Fibroblast of skin of left quadriceps (primary cell): ENCODE results near the gene INSYN1.
"Not testable (repeated sequence)": the region's sequence is repeated elsewhere in the genome, so short reads cannot be mapped to it uniquely, and the experiment has no call there.

Experiments
- DNase-seq, 2 experiments: peaks; one replicate each; pipeline ENCODE4 v3.0.0-alpha.2; 2013; ENCODE audit warnings: low read depth in 2 of 2

Gene INSYN1

GRCh38 chr15:73753250-73754130 lies at the start of gene INSYN1:
INSYN1 (minus strand) TSS chr15:73753351; CDS start chr15:73751130, 2,221 bp downstream.
- DNase-seq, result no peak

- no peak for DNase-seq
These were observed 49.4 kb upstream of the INSYN1 start for GRCh38 chr15:73802431-73803041.

- DNase-seq, result peak; percentile 74 to 76
These were observed 47.7 kb upstream of the INSYN1 start for GRCh38 chr15:73800662-73801345.

- DNase-seq, result no peak
These were observed 46.3 kb upstream of the INSYN1 start for GRCh38 chr15:73799466-73799865.

GRCh38 chr15:73797366-73798158 lies 44.4 kb upstream of the INSYN1 start:
- no peak for DNase-seq

GRCh38 chr15:73796331-73796831 lies 43.2 kb upstream of the INSYN1 start:
- DNase-seq, result no peak

- no peak for DNase-seq
These were observed 41.4 kb upstream of the INSYN1 start for GRCh38 chr15:73794443-73795133.

GRCh38 chr15:73792899-73793541 lies 39.9 kb upstream of the INSYN1 start:
- DNase-seq, result not testable (repeated sequence)

- DNase-seq, result no peak
These were observed 39.3 kb upstream of the INSYN1 start for GRCh38 chr15:73792415-73792814.

GRCh38 chr15:73789521-73790240 lies 36.5 kb upstream of the INSYN1 start:
- no peak for DNase-seq

GRCh38 chr15:73787621-73788020 lies 34.5 kb upstream of the INSYN1 start:
- DNase-seq, result no peak

- DNase-seq, result no peak
These were observed 33.4 kb upstream of the INSYN1 start for GRCh38 chr15:73786538-73786937.

GRCh38 chr15:73785256-73786014 lies 32.3 kb upstream of the INSYN1 start:
- not testable (repeated sequence) for DNase-seq

GRCh38 chr15:73784291-73784690 lies 31.1 kb upstream of the INSYN1 start:
- no peak for DNase-seq

GRCh38 chr15:73782344-73782959 lies 29.3 kb upstream of the INSYN1 start:
- no peak for DNase-seq

GRCh38 chr15:73781038-73781925 lies 28.1 kb upstream of the INSYN1 start:
- DNase-seq, result no peak

- no peak for DNase-seq
These were observed 26.8 kb upstream of the INSYN1 start for GRCh38 chr15:73779974-73780373.
